Measurements from ENCODE around the gene RNF157.
A peak's percentile ranks its signal among the peaks of the same experiment; 100 is the strongest.
"Not testable (repeated sequence)": the region's sequence is repeated elsewhere in the genome, so short reads cannot be mapped to it uniquely, and the experiment has no call there.

The RNF157 gene

GRCh38 chr17:76263896-76264295 is 23.6 kb upstream of the RNF157 start:
- H3K27me3 ChIP-seq (ENCODE audit: control insufficient read depth in 5 of 5, insufficient read depth in 4 of 5, low read length in 5 of 5), result no peaks in the 10 kb centered on the region
- no peak overlapping the region for H3K4me3 ChIP-seq (ENCODE audit: low read depth in 1 of 5, low read length in 5 of 5)
- no peak overlapping the region for H3K9ac ChIP-seq (ENCODE audit: low read length in 5 of 5)
- no peaks in the 10 kb centered on the region for H3K9me3 ChIP-seq (ENCODE audit: control insufficient read depth in 5 of 5, low read length in 5 of 5)
- H3K27ac ChIP-seq (ENCODE audit: low read depth, low read length), result peak overlapping the region; percentile 47
- H3K4me1 ChIP-seq (ENCODE audit: control insufficient read depth in 5 of 5, insufficient read depth in 5 of 5, low read length in 5 of 5), result peaks cover 8 to 65% (median 56%) of the 10 kb centered on the region in 5 donors
- H3K36me3 ChIP-seq (ENCODE audit: control insufficient read depth in 5 of 5, insufficient read depth in 5 of 5, low read length in 5 of 5), result peaks cover 0 to 4% (median 0%) of the 10 kb centered on the region in 5 donors

- H3K4me1 ChIP-seq (ENCODE audit: control insufficient read depth in 5 of 5, insufficient read depth in 5 of 5, low read length in 5 of 5), result peaks cover 5 to 60% (median 49%) of the 10 kb centered on the region in 5 donors
- no peak overlapping the region for H3K4me3 ChIP-seq (ENCODE audit: low read depth in 1 of 5, low read length in 5 of 5)
- H3K9ac ChIP-seq (ENCODE audit: low read length in 5 of 5), result no peak overlapping the region
- H3K36me3 ChIP-seq (ENCODE audit: control insufficient read depth in 5 of 5, insufficient read depth in 5 of 5, low read length in 5 of 5), result peaks cover 0 to 3% (median 0%) of the 10 kb centered on the region in 5 donors
- no peak overlapping the region for H3K27ac ChIP-seq (ENCODE audit: low read depth, low read length)
- no peaks in the 10 kb centered on the region for H3K27me3 ChIP-seq (ENCODE audit: control insufficient read depth in 5 of 5, insufficient read depth in 4 of 5, low read length in 5 of 5)
- no peaks in the 10 kb centered on the region for H3K9me3 ChIP-seq (ENCODE audit: control insufficient read depth in 5 of 5, low read length in 5 of 5)
Measured at GRCh38 chr17:76262732-76263344, 22.5 kb upstream of the RNF157 start.

GRCh38 chr17:76261421-76262215 is 21.3 kb upstream of the RNF157 start:
- Histone ChIP-seq H3K4me3 (ENCODE audit: low read depth in 1 of 5, low read length in 5 of 5) (no peak overlapping the region), H3K4me1 (ENCODE audit: control insufficient read depth in 5 of 5, insufficient read depth in 5 of 5, low read length in 5 of 5) (peaks cover 2 to 48% (median 37%) of the 10 kb centered on the region in 5 donors), H3K9ac (ENCODE audit: low read length in 5 of 5) (no peak overlapping the region), H3K27ac (ENCODE audit: low read depth, low read length) (no peak overlapping the region), H3K9me3 (ENCODE audit: control insufficient read depth in 5 of 5, low read length in 5 of 5) (no peaks in the 10 kb centered on the region), H3K36me3 (ENCODE audit: control insufficient read depth in 5 of 5, insufficient read depth in 5 of 5, low read length in 5 of 5) (no peaks in the 10 kb centered on the region), H3K27me3 (ENCODE audit: control insufficient read depth in 5 of 5, insufficient read depth in 4 of 5, low read length in 5 of 5) (no peaks in the 10 kb centered on the region)

GRCh38 chr17:76260669-76261068 is 20.4 kb upstream of the RNF157 start:
- H3K9ac ChIP-seq (ENCODE audit: low read length in 5 of 5), result no peak overlapping the region
- no peaks in the 10 kb centered on the region for H3K27me3 ChIP-seq (ENCODE audit: control insufficient read depth in 5 of 5, insufficient read depth in 4 of 5, low read length in 5 of 5)
- no peaks in the 10 kb centered on the region for H3K9me3 ChIP-seq (ENCODE audit: control insufficient read depth in 5 of 5, low read length in 5 of 5)
- H3K4me1 ChIP-seq (ENCODE audit: control insufficient read depth in 5 of 5, insufficient read depth in 5 of 5, low read length in 5 of 5), result peaks cover 0 to 42% (median 33%) of the 10 kb centered on the region in 5 donors
- no peak overlapping the region for H3K27ac ChIP-seq (ENCODE audit: low read depth, low read length)
- no peaks in the 10 kb centered on the region for H3K36me3 ChIP-seq (ENCODE audit: control insufficient read depth in 5 of 5, insufficient read depth in 5 of 5, low read length in 5 of 5)
- no peak overlapping the region for H3K4me3 ChIP-seq (ENCODE audit: low read depth in 1 of 5, low read length in 5 of 5)

GRCh38 chr17:76260220-76260619 is 19.9 kb upstream of the RNF157 start:
- no peaks in the 10 kb centered on the region for H3K36me3 ChIP-seq (ENCODE audit: control insufficient read depth in 5 of 5, insufficient read depth in 5 of 5, low read length in 5 of 5)
- no peak overlapping the region for H3K4me3 ChIP-seq (ENCODE audit: low read depth in 1 of 5, low read length in 5 of 5)
- no peak overlapping the region for H3K27ac ChIP-seq (ENCODE audit: low read depth, low read length)
- H3K4me1 ChIP-seq (ENCODE audit: control insufficient read depth in 5 of 5, insufficient read depth in 5 of 5, low read length in 5 of 5), result peaks cover 0 to 42% (median 33%) of the 10 kb centered on the region in 5 donors
- H3K9me3 ChIP-seq (ENCODE audit: control insufficient read depth in 5 of 5, low read length in 5 of 5), result no peaks in the 10 kb centered on the region
- no peak overlapping the region for H3K9ac ChIP-seq (ENCODE audit: low read length in 5 of 5)
- H3K27me3 ChIP-seq (ENCODE audit: control insufficient read depth in 5 of 5, insufficient read depth in 4 of 5, low read length in 5 of 5), result no peaks in the 10 kb centered on the region

GRCh38 chr17:76256430-76257050 is 16.2 kb upstream of the RNF157 start:
- H3K4me1 ChIP-seq (ENCODE audit: control insufficient read depth in 5 of 5, insufficient read depth in 5 of 5, low read length in 5 of 5), result peaks cover 8 to 42% (median 36%) of the 10 kb centered on the region in 5 donors
- not testable (repeated sequence) for H3K9ac ChIP-seq (ENCODE audit: low read length in 5 of 5); H3K4me3 ChIP-seq (ENCODE audit: low read depth in 1 of 5, low read length in 5 of 5); H3K27me3 ChIP-seq (ENCODE audit: control insufficient read depth in 5 of 5, insufficient read depth in 4 of 5, low read length in 5 of 5); H3K9me3 ChIP-seq (ENCODE audit: control insufficient read depth in 5 of 5, low read length in 5 of 5); H3K36me3 ChIP-seq (ENCODE audit: control insufficient read depth in 5 of 5, insufficient read depth in 5 of 5, low read length in 5 of 5); H3K27ac ChIP-seq (ENCODE audit: low read depth, low read length)

- H3K27ac ChIP-seq (ENCODE audit: low read depth, low read length), result no peak overlapping the region
- H3K4me1 ChIP-seq (ENCODE audit: control insufficient read depth in 5 of 5, insufficient read depth in 5 of 5, low read length in 5 of 5), result peaks cover 9 to 48% (median 40%) of the 10 kb centered on the region in 5 donors
Measured at GRCh38 chr17:76255801-76256429, 15.6 kb upstream of the RNF157 start.

GRCh38 chr17:76254275-76254674 is 14.0 kb upstream of the RNF157 start:
- H3K9ac ChIP-seq (ENCODE audit: low read length in 5 of 5), result no peak overlapping the region
- no peaks in the 10 kb centered on the region for H3K36me3 ChIP-seq (ENCODE audit: control insufficient read depth in 5 of 5, insufficient read depth in 5 of 5, low read length in 5 of 5)
- H3K9me3 ChIP-seq (ENCODE audit: control insufficient read depth in 5 of 5, low read length in 5 of 5), result no peaks in the 10 kb centered on the region
- H3K27me3 ChIP-seq (ENCODE audit: control insufficient read depth in 5 of 5, insufficient read depth in 4 of 5, low read length in 5 of 5), result no peaks in the 10 kb centered on the region
- H3K27ac ChIP-seq (ENCODE audit: low read depth, low read length), result no peak overlapping the region
- H3K4me1 ChIP-seq (ENCODE audit: control insufficient read depth in 5 of 5, insufficient read depth in 5 of 5, low read length in 5 of 5), result peaks cover 10 to 41% (median 34%) of the 10 kb centered on the region in 5 donors
- H3K4me3 ChIP-seq (ENCODE audit: low read depth in 1 of 5, low read length in 5 of 5), result no peak overlapping the region

More at GRCh38 chr17:76255801-76256429, 15.6 kb upstream of the RNF157 start:
- no peaks in the 10 kb centered on the region for H3K27me3 ChIP-seq (ENCODE audit: control insufficient read depth in 5 of 5, insufficient read depth in 4 of 5, low read length in 5 of 5)
- no peak overlapping the region for H3K9ac ChIP-seq (ENCODE audit: low read length in 5 of 5)
- no peak overlapping the region for H3K4me3 ChIP-seq (ENCODE audit: low read depth in 1 of 5, low read length in 5 of 5)
- H3K36me3 ChIP-seq (ENCODE audit: control insufficient read depth in 5 of 5, insufficient read depth in 5 of 5, low read length in 5 of 5), result no peaks in the 10 kb centered on the region
- H3K9me3 ChIP-seq (ENCODE audit: control insufficient read depth in 5 of 5, low read length in 5 of 5), result no peaks in the 10 kb centered on the region

GRCh38 chr17:76253841-76254240 is 13.5 kb upstream of the RNF157 start:
- Histone ChIP-seq H3K27me3 (ENCODE audit: control insufficient read depth in 5 of 5, insufficient read depth in 4 of 5, low read length in 5 of 5) (no peaks in the 10 kb centered on the region), H3K4me1 (ENCODE audit: control insufficient read depth in 5 of 5, insufficient read depth in 5 of 5, low read length in 5 of 5) (peaks cover 10 to 38% (median 32%) of the 10 kb centered on the region in 5 donors), H3K9me3 (ENCODE audit: control insufficient read depth in 5 of 5, low read length in 5 of 5) (no peaks in the 10 kb centered on the region), H3K27ac (ENCODE audit: low read depth, low read length) (no peak overlapping the region), H3K4me3 (ENCODE audit: low read depth in 1 of 5, low read length in 5 of 5) (no peak overlapping the region), H3K36me3 (ENCODE audit: control insufficient read depth in 5 of 5, insufficient read depth in 5 of 5, low read length in 5 of 5) (no peaks in the 10 kb centered on the region), H3K9ac (ENCODE audit: low read length in 5 of 5) (no peak overlapping the region)
